HL-60 (cell line): ENCODE data around the gene SUPT3H.

Experiments used
- DNase-seq, 2 experiments: peaks; one replicate each; pipeline ENCODE4 v3.0.0-alpha.2; 2010 to 2020; ENCODE audit warnings: low read depth in 1 of 2, low spot score in 1 of 2
- H3K27ac ChIP-seq: fragments of 250-450 bp; sonication (Bioruptor Pico); replicated peaks from 2 replicates; pipeline ENCODE4 v1.5.1; 2020; ENCODE audit warnings: mild to moderate bottlenecking, moderate library complexity
- H3K27me3 ChIP-seq: fragments of 250-450 bp; sonication (Bioruptor Pico); 2 replicates; pipeline ENCODE4 v1.5.1; 2021; ENCODE audit warnings: mild to moderate bottlenecking, moderate library complexity; ENCODE audit not compliant: insufficient read depth, poor library complexity, severe bottlenecking
- H3K4me3 ChIP-seq: replicated peaks from 2 replicates; pipeline ENCODE4 v1.5.1; 2011; ENCODE audit warnings: mild to moderate bottlenecking, control low read depth, low read length; ENCODE audit not compliant: insufficient read depth
- CTCF ChIP-seq: IDR thresholded peaks from one replicate; pipeline ENCODE4 v1.5.1; 2011; ENCODE audit warnings: low read length, control low read depth, inconsistent platforms; ENCODE audit not compliant: insufficient read depth
- GABPA ChIP-seq: IDR thresholded peaks from 2 replicates; pipeline ENCODE4 v1.6.1; 2012; ENCODE audit warnings: low read depth
- POLR2AphosphoS5 ChIP-seq: IDR thresholded peaks from 2 replicates; pipeline ENCODE4 v1.6.1; 2012; ENCODE audit warnings: low read depth
- REST ChIP-seq: IDR thresholded peaks from 2 replicates; pipeline ENCODE4 v1.6.1; 2012; ENCODE audit warnings: low read depth; ENCODE audit not compliant: insufficient replicate concordance
- SPI1 ChIP-seq: IDR thresholded peaks from 2 replicates; pipeline ENCODE4 v1.6.1; 2012; ENCODE audit warnings: low read depth, mild to moderate bottlenecking, borderline replicate concordance

The SUPT3H gene

GRCh38 chr6:45104429-45104828 lies 273.3 kb downstream of the SUPT3H start:
- no peak for DNase-seq
- Histone ChIP-seq H3K27me3 (no peaks in the 10 kb centered on the region), H3K27ac (no peak overlapping the region), H3K4me3 (no peak overlapping the region)
- TF ChIP-seq REST, result no peak
- no peak for TF ChIP-seq CTCF
- no peak for TF ChIP-seq POLR2AphosphoS5
- TF ChIP-seq SPI1, result no peak
- no peak for TF ChIP-seq GABPA

- DNase-seq, result no peak
- TF ChIP-seq SPI1 (no peak), REST (no peak), CTCF (no peak), GABPA (no peak), POLR2AphosphoS5 (no peak)
These were observed 279.5 kb downstream of the SUPT3H start for GRCh38 chr6:45098256-45098655.

GRCh38 chr6:45094831-45095230 lies 282.9 kb downstream of the SUPT3H start:
- no peak overlapping the region for H3K27ac ChIP-seq
- no peaks in the 10 kb centered on the region for H3K27me3 ChIP-seq
- H3K4me3 ChIP-seq, result no peak overlapping the region
- no peak for DNase-seq
- TF ChIP-seq REST (no peak), GABPA (no peak), SPI1 (no peak), CTCF (no peak), POLR2AphosphoS5 (no peak)

More at GRCh38 chr6:45098256-45098655, 279.5 kb downstream of the SUPT3H start:
- Histone ChIP-seq H3K27me3 (no peaks in the 10 kb centered on the region), H3K27ac (no peak overlapping the region), H3K4me3 (no peak overlapping the region)
